H1 (cell line): Measurements from ENCODE around the gene DNAAF8. TPM values are rescaled to one million over a fixed set of nuclear protein-coding genes. Genes with fewer than 3 reads are reported as not detected.

Experiments used
- JUND ChIP-seq: IDR thresholded peaks from 2 replicates; pipeline ENCODE4 v1.6.1; 2011; ENCODE audit warnings: mild to moderate bottlenecking, improper control_type of control experiment, low read length
- NRF1 ChIP-seq: IDR thresholded peaks from 2 replicates; pipeline ENCODE4 v1.6.1; 2011; ENCODE audit warnings: mild to moderate bottlenecking, low read depth, low read length, improper control_type of control experiment
- SUZ12 ChIP-seq: fragments of 200-600 bp; sonication (generic); IDR thresholded peaks from 2 replicates; pipeline ENCODE4 v1.6.1; 2012; ENCODE audit warnings: mild to moderate bottlenecking, inconsistent platforms, low read length, moderate library complexity, mixed read lengths
- TAF7 ChIP-seq: optimal IDR thresholded peaks from 2 replicates; pipeline ENCODE3; 2011; ENCODE audit warnings: low read depth, mild to moderate bottlenecking, inconsistent platforms, low read length, moderate library complexity, borderline replicate concordance
- polyA plus RNA-seq, 7 experiments: library from polyadenylated mRNA; depleted of rRNA in 3 of 7; stranded (reverse) in 5 of 7; unstranded in 2 of 7; fragments of >200 nt in 5 of 7; fragments of 200-250 nt in 2 of 7; gene quantifications; 1 replicate in 5 of 7; 2 replicates in 1 of 7; 4 replicates in 1 of 7; pipeline versions ENCODE4 v1.2.1 to v1.2.3, GENCODE V29; 2011 to 2013; ENCODE audit warnings: missing spikeins in 2 of 7, mixed read lengths in 2 of 7
- total RNA-seq: library from RNA; stranded (reverse); fragmentation: NEBNext Ultra II Directional; extraction: Animal tissue kit (Norgen Biotek cat#: 25700); gene quantifications from 2 replicates; pipeline ENCODE4 v1.2.1, GENCODE V29; 2021
- TF ChIP-seq, protein P1 (sequence below): fragments of 300-600 bp; sonication (generic); IDR thresholded peaks from 2 replicates; pipeline ENCODE4 v1.7.1; 2012; ENCODE audit warnings: low read length, moderate library complexity, mild to moderate bottlenecking, inconsistent platforms; ENCODE audit not compliant: insufficient replicate concordance

Gene DNAAF8
- total and polyA plus RNA-seq, 2 of the 8 experiments (the other 6 are each of a cell fraction or from before 2014, with no cell fraction given) = 0.39 TPM; not detected in 1

DNA sequence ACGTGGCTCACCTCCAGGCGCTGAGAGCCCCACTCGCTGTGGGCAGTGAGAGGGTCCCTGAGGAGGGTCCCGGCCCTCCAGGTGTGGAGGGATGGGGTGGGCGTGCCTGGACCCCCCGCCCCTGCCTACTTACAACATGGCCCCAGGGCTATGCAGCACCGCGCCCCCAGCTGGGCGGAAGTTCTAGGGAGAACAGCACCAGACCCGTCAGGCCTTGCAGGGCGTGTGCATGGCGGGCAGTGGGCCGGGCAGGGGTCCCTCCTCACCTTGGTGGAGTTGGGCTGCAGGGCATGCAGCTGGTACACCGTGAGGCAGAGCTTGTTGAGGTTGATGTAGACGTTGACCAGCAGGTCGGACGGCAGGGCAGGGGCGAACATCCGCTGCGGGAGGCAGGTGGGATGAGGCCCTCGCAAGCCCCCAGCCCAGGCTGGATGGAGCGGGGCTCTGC is 63.5 kb downstream of the DNAAF8 start (continued):
- TF ChIP-seq, protein P1, sequence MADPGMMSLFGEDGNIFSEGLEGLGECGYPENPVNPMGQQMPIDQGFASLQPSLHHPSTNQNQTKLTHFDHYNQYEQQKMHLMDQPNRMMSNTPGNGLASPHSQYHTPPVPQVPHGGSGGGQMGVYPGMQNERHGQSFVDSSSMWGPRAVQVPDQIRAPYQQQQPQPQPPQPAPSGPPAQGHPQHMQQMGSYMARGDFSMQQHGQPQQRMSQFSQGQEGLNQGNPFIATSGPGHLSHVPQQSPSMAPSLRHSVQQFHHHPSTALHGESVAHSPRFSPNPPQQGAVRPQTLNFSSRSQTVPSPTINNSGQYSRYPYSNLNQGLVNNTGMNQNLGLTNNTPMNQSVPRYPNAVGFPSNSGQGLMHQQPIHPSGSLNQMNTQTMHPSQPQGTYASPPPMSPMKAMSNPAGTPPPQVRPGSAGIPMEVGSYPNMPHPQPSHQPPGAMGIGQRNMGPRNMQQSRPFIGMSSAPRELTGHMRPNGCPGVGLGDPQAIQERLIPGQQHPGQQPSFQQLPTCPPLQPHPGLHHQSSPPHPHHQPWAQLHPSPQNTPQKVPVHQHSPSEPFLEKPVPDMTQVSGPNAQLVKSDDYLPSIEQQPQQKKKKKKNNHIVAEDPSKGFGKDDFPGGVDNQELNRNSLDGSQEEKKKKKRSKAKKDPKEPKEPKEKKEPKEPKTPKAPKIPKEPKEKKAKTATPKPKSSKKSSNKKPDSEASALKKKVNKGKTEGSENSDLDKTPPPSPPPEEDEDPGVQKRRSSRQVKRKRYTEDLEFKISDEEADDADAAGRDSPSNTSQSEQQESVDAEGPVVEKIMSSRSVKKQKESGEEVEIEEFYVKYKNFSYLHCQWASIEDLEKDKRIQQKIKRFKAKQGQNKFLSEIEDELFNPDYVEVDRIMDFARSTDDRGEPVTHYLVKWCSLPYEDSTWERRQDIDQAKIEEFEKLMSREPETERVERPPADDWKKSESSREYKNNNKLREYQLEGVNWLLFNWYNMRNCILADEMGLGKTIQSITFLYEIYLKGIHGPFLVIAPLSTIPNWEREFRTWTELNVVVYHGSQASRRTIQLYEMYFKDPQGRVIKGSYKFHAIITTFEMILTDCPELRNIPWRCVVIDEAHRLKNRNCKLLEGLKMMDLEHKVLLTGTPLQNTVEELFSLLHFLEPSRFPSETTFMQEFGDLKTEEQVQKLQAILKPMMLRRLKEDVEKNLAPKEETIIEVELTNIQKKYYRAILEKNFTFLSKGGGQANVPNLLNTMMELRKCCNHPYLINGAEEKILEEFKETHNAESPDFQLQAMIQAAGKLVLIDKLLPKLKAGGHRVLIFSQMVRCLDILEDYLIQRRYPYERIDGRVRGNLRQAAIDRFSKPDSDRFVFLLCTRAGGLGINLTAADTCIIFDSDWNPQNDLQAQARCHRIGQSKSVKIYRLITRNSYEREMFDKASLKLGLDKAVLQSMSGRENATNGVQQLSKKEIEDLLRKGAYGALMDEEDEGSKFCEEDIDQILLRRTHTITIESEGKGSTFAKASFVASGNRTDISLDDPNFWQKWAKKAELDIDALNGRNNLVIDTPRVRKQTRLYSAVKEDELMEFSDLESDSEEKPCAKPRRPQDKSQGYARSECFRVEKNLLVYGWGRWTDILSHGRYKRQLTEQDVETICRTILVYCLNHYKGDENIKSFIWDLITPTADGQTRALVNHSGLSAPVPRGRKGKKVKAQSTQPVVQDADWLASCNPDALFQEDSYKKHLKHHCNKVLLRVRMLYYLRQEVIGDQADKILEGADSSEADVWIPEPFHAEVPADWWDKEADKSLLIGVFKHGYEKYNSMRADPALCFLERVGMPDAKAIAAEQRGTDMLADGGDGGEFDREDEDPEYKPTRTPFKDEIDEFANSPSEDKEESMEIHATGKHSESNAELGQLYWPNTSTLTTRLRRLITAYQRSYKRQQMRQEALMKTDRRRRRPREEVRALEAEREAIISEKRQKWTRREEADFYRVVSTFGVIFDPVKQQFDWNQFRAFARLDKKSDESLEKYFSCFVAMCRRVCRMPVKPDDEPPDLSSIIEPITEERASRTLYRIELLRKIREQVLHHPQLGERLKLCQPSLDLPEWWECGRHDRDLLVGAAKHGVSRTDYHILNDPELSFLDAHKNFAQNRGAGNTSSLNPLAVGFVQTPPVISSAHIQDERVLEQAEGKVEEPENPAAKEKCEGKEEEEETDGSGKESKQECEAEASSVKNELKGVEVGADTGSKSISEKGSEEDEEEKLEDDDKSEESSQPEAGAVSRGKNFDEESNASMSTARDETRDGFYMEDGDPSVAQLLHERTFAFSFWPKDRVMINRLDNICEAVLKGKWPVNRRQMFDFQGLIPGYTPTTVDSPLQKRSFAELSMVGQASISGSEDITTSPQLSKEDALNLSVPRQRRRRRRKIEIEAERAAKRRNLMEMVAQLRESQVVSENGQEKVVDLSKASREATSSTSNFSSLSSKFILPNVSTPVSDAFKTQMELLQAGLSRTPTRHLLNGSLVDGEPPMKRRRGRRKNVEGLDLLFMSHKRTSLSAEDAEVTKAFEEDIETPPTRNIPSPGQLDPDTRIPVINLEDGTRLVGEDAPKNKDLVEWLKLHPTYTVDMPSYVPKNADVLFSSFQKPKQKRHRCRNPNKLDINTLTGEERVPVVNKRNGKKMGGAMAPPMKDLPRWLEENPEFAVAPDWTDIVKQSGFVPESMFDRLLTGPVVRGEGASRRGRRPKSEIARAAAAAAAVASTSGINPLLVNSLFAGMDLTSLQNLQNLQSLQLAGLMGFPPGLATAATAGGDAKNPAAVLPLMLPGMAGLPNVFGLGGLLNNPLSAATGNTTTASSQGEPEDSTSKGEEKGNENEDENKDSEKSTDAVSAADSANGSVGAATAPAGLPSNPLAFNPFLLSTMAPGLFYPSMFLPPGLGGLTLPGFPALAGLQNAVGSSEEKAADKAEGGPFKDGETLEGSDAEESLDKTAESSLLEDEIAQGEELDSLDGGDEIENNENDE = no peak
- no peak for TF ChIP-seq JUND
- TF ChIP-seq TAF7 = no peak
- TF ChIP-seq SUZ12 = no peak
- TF ChIP-seq NRF1 = no peak
